HG02981 (cell line): Measurements from ENCODE around the gene SIX4.

ENCODE experiments used
- ATAC-seq: cut with Tn5 transposase; IDR thresholded peaks from one replicate; pipeline ENCODE4 v1.9.1; 2021; ENCODE audit warnings: mild to moderate bottlenecking, moderate library complexity; ENCODE audit not compliant: unreplicated experiment

The SIX4 gene

GRCh38 chr14:60662982-60663381 is 61.2 kb downstream of the SIX4 start:
- no peak for ATAC-seq

- ATAC-seq: no peak
These were observed 62.4 kb downstream of the SIX4 start for GRCh38 chr14:60661721-60662120.
